Esophagus squamous epithelium (tissue), 4 donors: ENCODE data around the gene IRX2.

Experiments used
- CTCF ChIP-seq, 6 experiments: fragments of 450-650 bp in 4 of 6; fragments of 200-600 bp in 2 of 6; sonication (generic) in 2 of 6; IDR thresholded peaks; one replicate each; pipeline ENCODE4 v1.5.1; 2016 to 2019; ENCODE audit warnings: antibody characterized with exemption in 6 of 6, mild to moderate bottlenecking in 4 of 6, moderate library complexity in 4 of 6
- POLR2A ChIP-seq, 4 donors: fragments of 450-650 bp; IDR thresholded peaks; one replicate each; pipeline ENCODE4 v1.6.1; 2017; ENCODE audit warnings: antibody characterized with exemption in 4 of 4, mild to moderate bottlenecking in 4 of 4, moderate library complexity in 3 of 4

DNA sequence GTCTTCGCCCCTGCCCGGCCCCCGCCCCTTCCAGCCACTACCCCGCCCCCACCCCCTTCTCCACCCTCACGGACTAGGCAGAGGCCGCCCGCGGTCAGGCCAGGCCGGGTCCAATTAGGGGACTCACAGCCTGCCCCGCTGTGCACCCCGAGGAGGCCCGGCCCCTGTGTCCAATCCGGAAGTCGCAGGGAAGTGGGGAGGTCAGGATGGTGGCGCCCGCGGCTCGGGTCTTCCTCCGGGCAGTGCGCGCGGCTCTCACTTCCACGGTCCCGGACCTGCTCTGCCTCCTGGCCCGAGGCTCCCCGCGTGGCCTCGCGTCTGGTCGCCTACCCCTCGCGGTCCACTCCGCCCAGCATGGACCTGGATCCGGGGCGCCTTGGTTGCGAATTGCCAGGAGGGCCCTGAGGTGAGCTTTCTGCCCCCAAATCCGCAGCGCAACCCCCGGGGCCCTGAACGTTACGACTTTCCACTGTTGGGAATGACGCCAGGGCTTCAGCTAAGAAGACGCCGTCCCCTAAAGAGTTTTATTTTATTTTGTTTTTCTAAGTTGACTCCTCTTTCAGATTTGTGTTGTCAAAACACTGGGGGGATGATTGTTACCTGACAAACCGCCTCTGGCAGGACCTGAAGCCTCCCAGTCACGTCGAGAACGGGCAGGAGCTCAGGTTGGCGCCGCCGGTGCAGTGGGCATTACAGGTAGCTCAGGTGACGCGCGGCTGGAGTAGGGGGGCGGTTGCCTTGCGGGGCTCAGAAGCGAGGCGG, 763 bp upstream of the IRX2 start:
- TF ChIP-seq CTCF (IDR thresholded peaks at IDR 0.05) = no peak
- no peak for TF ChIP-seq POLR2A (IDR thresholded peaks at IDR 0.05)
